ENCODE results near the gene SSR1.

SSR1 gene

GRCh38 chr6:7254980-7255835 is 57.8 kb downstream of the SSR1 start:
- DNase-seq = no peak

GRCh38 chr6:7252390-7252789 is 60.6 kb downstream of the SSR1 start:
- DNase-seq = no peak

- no peak for DNase-seq
Observed at GRCh38 chr6:7251646-7252260, 61.2 kb downstream of the SSR1 start.

GRCh38 chr6:7250812-7251211 is 62.2 kb downstream of the SSR1 start:
- DNase-seq = no peak

GRCh38 chr6:7249946-7250643 is 62.9 kb downstream of the SSR1 start:
- peak; percentile 24 for DNase-seq

GRCh38 chr6:7249391-7249790 is 63.6 kb downstream of the SSR1 start:
- DNase-seq = no peak

GRCh38 chr6:7247828-7248227 is 65.2 kb downstream of the SSR1 start:
- DNase-seq = no peak

- DNase-seq = no peak
Observed at GRCh38 chr6:7247179-7247456, 65.9 kb downstream of the SSR1 start.

GRCh38 chr6:7246401-7247178 is 66.4 kb downstream of the SSR1 start:
- DNase-seq = no peak

- no peak for DNase-seq
Observed at GRCh38 chr6:7245668-7246393, 67.2 kb downstream of the SSR1 start.

- DNase-seq = peak; percentile 62
Observed at GRCh38 chr6:7243179-7243981, 69.6 kb downstream of the SSR1 start.

- no peak for DNase-seq
Observed at GRCh38 chr6:7242835-7243178, 70.2 kb downstream of the SSR1 start.

- peak; percentile 34 for DNase-seq
Observed at GRCh38 chr6:7241709-7242645, 71.0 kb downstream of the SSR1 start.

- DNase-seq = no peak
Observed at GRCh38 chr6:7241160-7241559, 71.8 kb downstream of the SSR1 start.

- DNase-seq = no peak
Observed at GRCh38 chr6:7240351-7240750, 72.6 kb downstream of the SSR1 start.

GRCh38 chr6:7239590-7239948 is 73.4 kb downstream of the SSR1 start:
- no peak for DNase-seq

GRCh38 chr6:7238900-7239589 is 74.0 kb downstream of the SSR1 start:
- DNase-seq = peak; percentile 61

GRCh38 chr6:7238526-7238899 is 74.5 kb downstream of the SSR1 start:
- DNase-seq = no peak

GRCh38 chr6:7237653-7238188 is 75.3 kb downstream of the SSR1 start:
- no peak for DNase-seq

Measured in fibroblast of skin of right quadriceps (primary cell).